Thymus (tissue), 14 donors: ENCODE results near the gene ERC2. TPM values are rescaled to one million over a fixed set of nuclear protein-coding genes. Genes with fewer than 3 reads are reported as not detected.
"Not testable (repeated sequence)": the region's sequence is repeated elsewhere in the genome, so short reads cannot be mapped to it uniquely, and the experiment has no call there.

Experiments
- DNase-seq, 9 donors: peaks; one replicate each; pipeline ENCODE4 v3.0.0-alpha.2; 2013; ENCODE audit warnings: low spot score in 9 of 9, low read depth in 6 of 9, missing footprints in 1 of 9
- H3K27ac ChIP-seq, 2 donors: one replicate each; pipeline ENCODE4 v1.5.1; 2013; ENCODE audit warnings: control low read depth in 1 of 2, low read depth in 1 of 2, low read length in 1 of 2, mild to moderate bottlenecking in 1 of 2, moderate library complexity in 1 of 2
- H3K27me3 ChIP-seq, 2 donors: one replicate each; pipeline ENCODE4 v1.5.1; 2013; ENCODE audit warnings: low read length in 1 of 2; ENCODE audit not compliant: control insufficient read depth in 2 of 2, insufficient read depth in 1 of 2
- H3K36me3 ChIP-seq, 2 donors: one replicate each; pipeline ENCODE4 v1.5.1; 2013; ENCODE audit warnings: low read length in 1 of 2, mild to moderate bottlenecking in 1 of 2, moderate library complexity in 1 of 2; ENCODE audit not compliant: control insufficient read depth in 2 of 2, insufficient read depth in 2 of 2
- H3K4me1 ChIP-seq, 2 donors: one replicate each; pipeline ENCODE4 v1.5.1; 2013; ENCODE audit warnings: low read length in 2 of 2; ENCODE audit not compliant: control insufficient read depth in 2 of 2, insufficient read depth in 2 of 2
- H3K4me3 ChIP-seq, 2 donors: one replicate each; pipeline ENCODE4 v1.5.1; 2013; ENCODE audit warnings: low read length in 2 of 2, control low read depth in 1 of 2, mild to moderate bottlenecking in 1 of 2
- H3K9me3 ChIP-seq, 2 donors: one replicate each; pipeline ENCODE4 v1.5.1; 2013; ENCODE audit warnings: low read length in 1 of 2, mild to moderate bottlenecking in 1 of 2; ENCODE audit not compliant: control insufficient read depth in 2 of 2, insufficient read depth in 1 of 2
- WGBS: extraction: QIAGEN DNeasy Blood & Tissue Kit; methylation state at CpG from one replicate; pipeline ENCODE4 v1.1.7; 2013; 5-methylcytosine and 5-hydroxymethylcytosine counted together
- long read RNA-seq, 10 donors: transcript quantifications; one replicate each; lab custom pipeline, GENCODE V29; 2026
- polyA plus RNA-seq: library from polyadenylated mRNA; stranded (reverse); fragments of 200-250 nt; gene quantifications from one replicate; pipeline ENCODE4 v1.2.3, GENCODE V29; 2013
- total RNA-seq: library from RNA; stranded (reverse); fragments of 120-200 nt; gene quantifications from one replicate; pipeline ENCODE4 v1.2.4, GENCODE V29; 2013
- donor health status: healthy.

ERC2 gene
- total RNA-seq (0.28 TPM), polyA plus RNA-seq (0.50 TPM)
- long read RNA-seq, donor 1 = 0 reads
- long read RNA-seq, donor 2, partial matches to known transcripts = 37 of 37 reads
- long read RNA-seq, donor 2, other reads (novel, unspliced or antisense) = 0 of 37 reads
- long read RNA-seq, donor 3 = 0 reads
- long read RNA-seq, donor 4 = 0 reads
- long read RNA-seq, donor 5 = 0 reads
- long read RNA-seq, donor 6 = 0 reads
- long read RNA-seq, donor 7 = 0 reads
- long read RNA-seq, donor 8 = 0 reads
- long read RNA-seq, donor 9 = 0 reads
- long read RNA-seq, donor 10 = 0 reads

- H3K27me3 ChIP-seq = peaks cover 30 to 51% of the 10 kb centered on the region in 2 donors
- H3K27ac ChIP-seq = no peak within 1 kb of the TSS
- DNase-seq = no peak
- H3K4me3 ChIP-seq = peak within 1 kb of the TSS in 1 of 2 donors; percentile 23
- no peaks in the 10 kb centered on the region for H3K9me3 ChIP-seq
- no peaks in the 10 kb centered on the region for H3K36me3 ChIP-seq
- H3K4me1 ChIP-seq = no peaks in the 10 kb centered on the region
- WGBS = 5% methylated on average over 82 of the region's 82 CpGs
Observed at GRCh38 chr3:56468184-56469106, at the start of gene ERC2. Gene ERC2 (minus strand): TSS chr3:56468467.

GRCh38 chr3:56502738-56503137 lies 34.5 kb upstream of the ERC2 start:
- no peak for DNase-seq
- Histone ChIP-seq H3K4me1 (no peaks in the 10 kb centered on the region), H3K36me3 (no peaks in the 10 kb centered on the region), H3K27ac (no peak overlapping the region), H3K27me3 (no peaks in the 10 kb centered on the region), H3K4me3 (no peak overlapping the region), H3K9me3 (no peaks in the 10 kb centered on the region)
- 41% methylated on average over 3 of the region's 3 CpGs for WGBS

GRCh38 chr3:56496376-56496775 lies 28.1 kb upstream of the ERC2 start:
- H3K9me3 ChIP-seq, H3K27ac ChIP-seq, H3K4me3 ChIP-seq, H3K27me3 ChIP-seq, H3K4me1 ChIP-seq, DNase-seq, H3K36me3 ChIP-seq: not testable (repeated sequence)
- WGBS = 90% methylated on average over 5 of the region's 5 CpGs

GRCh38 chr3:56494679-56495322 lies 26.5 kb upstream of the ERC2 start:
- Histone ChIP-seq H3K27ac (no peak overlapping the region), H3K27me3 (no peaks in the 10 kb centered on the region), H3K36me3 (no peaks in the 10 kb centered on the region), H3K4me1 (no peaks in the 10 kb centered on the region), H3K9me3 (no peaks in the 10 kb centered on the region), H3K4me3 (no peak overlapping the region)
- DNase-seq = peak; percentile 64 to 92 (median 85)
- WGBS = 5% methylated on average over 5 of the region's 5 CpGs

- H3K27me3 ChIP-seq = no peaks in the 10 kb centered on the region
- no peak overlapping the region for H3K4me3 ChIP-seq
- no peak for DNase-seq
- 85% methylated on average over 2 of the region's 2 CpGs for WGBS
- no peaks in the 10 kb centered on the region for H3K9me3 ChIP-seq
- no peak overlapping the region for H3K27ac ChIP-seq
- H3K4me1 ChIP-seq = no peaks in the 10 kb centered on the region
- H3K36me3 ChIP-seq = no peaks in the 10 kb centered on the region
Observed at GRCh38 chr3:56491566-56491965, 23.3 kb upstream of the ERC2 start.

GRCh38 chr3:56488812-56489600 lies 20.7 kb upstream of the ERC2 start:
- 85% methylated on average over 8 of the region's 8 CpGs for WGBS
- H3K4me3 ChIP-seq = no peak overlapping the region
- H3K36me3 ChIP-seq = no peaks in the 10 kb centered on the region
- no peaks in the 10 kb centered on the region for H3K27me3 ChIP-seq
- no peak overlapping the region for H3K27ac ChIP-seq
- no peaks in the 10 kb centered on the region for H3K4me1 ChIP-seq
- DNase-seq = no peak
- no peaks in the 10 kb centered on the region for H3K9me3 ChIP-seq

GRCh38 chr3:56484525-56485032 lies 16.3 kb upstream of the ERC2 start:
- no peak for DNase-seq
- no peaks in the 10 kb centered on the region for H3K9me3 ChIP-seq
- no peaks in the 10 kb centered on the region for H3K4me1 ChIP-seq
- H3K36me3 ChIP-seq = no peaks in the 10 kb centered on the region
- 72% methylated on average over 2 of the region's 2 CpGs for whole genome bisulfite sequencing
- no peak overlapping the region for H3K4me3 ChIP-seq
- no peaks in the 10 kb centered on the region for H3K27me3 ChIP-seq
- no peak overlapping the region for H3K27ac ChIP-seq

DNA sequence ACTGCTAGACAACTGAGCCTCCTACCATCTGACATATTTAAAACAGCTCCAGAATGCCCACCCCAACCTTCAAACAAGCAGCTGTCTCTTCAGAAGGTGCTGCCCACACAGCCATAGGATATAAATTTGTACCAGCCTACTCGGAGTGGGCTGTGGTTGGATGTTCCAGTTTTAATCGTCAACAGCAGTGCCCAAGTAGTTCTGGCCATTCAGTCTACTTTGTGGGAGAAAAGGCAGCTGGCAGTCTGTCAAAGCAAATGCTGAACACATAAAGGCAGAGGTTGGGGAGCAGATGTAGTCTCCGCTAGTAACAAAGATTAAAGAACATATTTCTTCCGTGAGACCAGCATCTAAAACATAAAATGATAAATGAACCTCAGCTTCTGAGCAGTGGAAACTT lies 15.9 kb upstream of the ERC2 start:
- no peaks in the 10 kb centered on the region for H3K27me3 ChIP-seq
- no peaks in the 10 kb centered on the region for H3K36me3 ChIP-seq
- no peak overlapping the region for H3K27ac ChIP-seq
- no peak overlapping the region for H3K4me3 ChIP-seq
- 90% methylated on average over 4 of the region's 4 CpGs for WGBS
- no peaks in the 10 kb centered on the region for H3K9me3 ChIP-seq
- no peaks in the 10 kb centered on the region for H3K4me1 ChIP-seq
- no peak for DNase-seq
